AG04450 (cell line): Measurements from ENCODE around the gene SPAG7. TPM values are rescaled to one million over a fixed set of nuclear protein-coding genes. Genes with fewer than 3 reads are reported as not detected.

ENCODE experiments used
- CTCF ChIA-PET: fragments of 300-600, 350-600 bp; formaldehyde crosslinking; extraction: SDS; loops from one replicate; lab custom pipeline; 2022; ENCODE audit warnings: antibody characterized with exemption, inconsistent platforms; lab: Charles Lee
- POLR2A ChIA-PET: fragments of 350-600 bp; formaldehyde crosslinking; extraction: SDS; loops from one replicate; lab custom pipeline; 2021; ENCODE audit warnings: antibody characterized with exemption, inconsistent platforms; lab: Yijun Ruan, JAX
- DNase-seq: peaks from one replicate; pipeline ENCODE4 v3.0.0-alpha.2; 2011; ENCODE audit warnings: low read depth, low spot score
- H3K27ac ChIP-seq: one replicate; pipeline ENCODE4 v1.5.1; 2012; ENCODE audit warnings: low read depth, low read length, control low read depth
- H3K27me3 ChIP-seq: one replicate; pipeline ENCODE4 v1.6.0; 2012; ENCODE audit warnings: low read length; ENCODE audit not compliant: control insufficient read depth, insufficient read depth
- H3K4me3 ChIP-seq: 2 replicates; pipeline ENCODE4 v1.5.1; 2011; ENCODE audit warnings: mild to moderate bottlenecking, low read depth, low read length, control low read depth
- H3K9me3 ChIP-seq: 2 replicates; pipeline ENCODE4 v1.5.1; 2012; ENCODE audit warnings: low read length; ENCODE audit not compliant: control insufficient read depth, insufficient read depth
- polyA plus RNA-seq: library from polyadenylated mRNA; depleted of rRNA; stranded (reverse); fragments of >200 nt; gene quantifications from 2 replicates; pipeline ENCODE4 v1.2.3, GENCODE V29; 2011
- TF ChIP-seq, protein P1 (sequence below): IDR thresholded peaks from 2 replicates; pipeline ENCODE4 v1.5.1; 2011; ENCODE audit warnings: low read depth, low read length, control low read depth, inconsistent platforms

SPAG7 gene
- polyA plus RNA-seq, 1 experiment, result 71.1 TPM

DNA sequence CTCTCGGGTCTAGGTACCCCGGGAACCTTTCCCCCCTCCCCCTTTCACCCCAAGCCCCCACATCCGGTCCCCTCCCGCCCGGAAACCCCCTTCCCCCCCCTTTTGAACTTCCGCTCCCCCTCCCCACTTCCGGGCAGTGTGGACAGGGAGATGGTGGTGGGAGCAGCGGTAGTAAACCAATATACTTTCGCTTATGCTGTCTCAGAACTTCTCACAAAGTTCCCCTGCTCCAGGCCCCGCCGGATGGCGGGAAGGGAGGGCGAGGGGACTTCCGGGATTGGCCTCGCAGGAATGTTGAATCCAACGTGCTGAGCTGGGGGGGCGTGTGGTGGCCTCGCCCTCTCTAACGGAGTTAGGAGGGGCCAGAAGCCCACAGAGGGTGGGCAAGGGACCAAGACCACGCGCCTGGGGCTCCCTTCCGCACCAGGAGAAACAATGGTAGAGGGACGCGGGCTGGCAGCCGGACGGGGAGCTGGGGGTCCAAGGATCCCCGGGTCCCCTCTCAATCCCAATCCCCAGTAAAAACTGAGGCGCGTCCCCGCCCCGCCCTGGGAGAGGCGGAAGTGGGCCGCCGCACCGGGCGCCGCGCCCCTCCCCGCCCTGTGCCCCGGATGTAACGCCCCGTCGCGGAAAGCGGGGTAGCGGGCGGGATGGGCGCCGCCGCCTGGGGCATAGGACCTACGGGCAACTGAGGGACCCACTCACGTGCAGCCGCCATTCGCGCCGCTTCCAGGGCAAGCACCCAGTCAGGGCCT, 20.0 kb downstream of the SPAG7 start:
- ChIA-PET POLR2A (interaction anchor here (0.6 to 9.1 kb wide), 4 partner anchors 20 to 232 kb away, joined by 4 to 128 read pairs (median 8); partner anchors contain the start of genes INCA1, KIF1C and SPAG7), CTCF (no interaction called here)
- Histone ChIP-seq H3K9me3 (peaks cover 3% of the 10 kb centered on the region; the same call in 1 of the 2 replicates), H3K27ac (peak overlapping the region; percentile 93), H3K27me3 (no peaks in the 10 kb centered on the region), H3K4me3 (peak overlapping the region; percentile 99)
- no peak for DNase-seq
- TF ChIP-seq, protein P1, sequence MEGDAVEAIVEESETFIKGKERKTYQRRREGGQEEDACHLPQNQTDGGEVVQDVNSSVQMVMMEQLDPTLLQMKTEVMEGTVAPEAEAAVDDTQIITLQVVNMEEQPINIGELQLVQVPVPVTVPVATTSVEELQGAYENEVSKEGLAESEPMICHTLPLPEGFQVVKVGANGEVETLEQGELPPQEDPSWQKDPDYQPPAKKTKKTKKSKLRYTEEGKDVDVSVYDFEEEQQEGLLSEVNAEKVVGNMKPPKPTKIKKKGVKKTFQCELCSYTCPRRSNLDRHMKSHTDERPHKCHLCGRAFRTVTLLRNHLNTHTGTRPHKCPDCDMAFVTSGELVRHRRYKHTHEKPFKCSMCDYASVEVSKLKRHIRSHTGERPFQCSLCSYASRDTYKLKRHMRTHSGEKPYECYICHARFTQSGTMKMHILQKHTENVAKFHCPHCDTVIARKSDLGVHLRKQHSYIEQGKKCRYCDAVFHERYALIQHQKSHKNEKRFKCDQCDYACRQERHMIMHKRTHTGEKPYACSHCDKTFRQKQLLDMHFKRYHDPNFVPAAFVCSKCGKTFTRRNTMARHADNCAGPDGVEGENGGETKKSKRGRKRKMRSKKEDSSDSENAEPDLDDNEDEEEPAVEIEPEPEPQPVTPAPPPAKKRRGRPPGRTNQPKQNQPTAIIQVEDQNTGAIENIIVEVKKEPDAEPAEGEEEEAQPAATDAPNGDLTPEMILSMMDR, result no peak

DNA sequence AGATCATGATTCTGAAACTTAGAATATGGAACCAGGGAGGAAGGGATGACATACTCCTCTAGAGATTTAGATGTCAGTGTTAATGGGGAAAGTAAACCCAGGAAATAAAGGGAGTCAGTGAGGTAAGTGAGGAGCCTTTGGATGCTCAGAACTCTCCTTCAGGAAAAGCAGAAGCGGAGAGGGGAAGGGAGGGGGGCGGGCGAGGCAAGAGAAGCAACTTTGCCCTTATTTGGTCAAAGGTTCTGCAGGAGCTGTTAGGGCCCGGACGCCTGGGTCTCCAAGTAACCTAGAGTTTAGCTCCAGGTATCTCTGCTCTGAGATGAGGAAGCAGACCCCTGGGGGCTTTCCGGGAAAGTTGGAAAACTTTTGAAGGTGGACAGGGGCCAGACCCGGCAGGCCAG, 20.6 kb downstream of the SPAG7 start:
- H3K27ac ChIP-seq, result peak overlapping the region; percentile 93

DNA sequence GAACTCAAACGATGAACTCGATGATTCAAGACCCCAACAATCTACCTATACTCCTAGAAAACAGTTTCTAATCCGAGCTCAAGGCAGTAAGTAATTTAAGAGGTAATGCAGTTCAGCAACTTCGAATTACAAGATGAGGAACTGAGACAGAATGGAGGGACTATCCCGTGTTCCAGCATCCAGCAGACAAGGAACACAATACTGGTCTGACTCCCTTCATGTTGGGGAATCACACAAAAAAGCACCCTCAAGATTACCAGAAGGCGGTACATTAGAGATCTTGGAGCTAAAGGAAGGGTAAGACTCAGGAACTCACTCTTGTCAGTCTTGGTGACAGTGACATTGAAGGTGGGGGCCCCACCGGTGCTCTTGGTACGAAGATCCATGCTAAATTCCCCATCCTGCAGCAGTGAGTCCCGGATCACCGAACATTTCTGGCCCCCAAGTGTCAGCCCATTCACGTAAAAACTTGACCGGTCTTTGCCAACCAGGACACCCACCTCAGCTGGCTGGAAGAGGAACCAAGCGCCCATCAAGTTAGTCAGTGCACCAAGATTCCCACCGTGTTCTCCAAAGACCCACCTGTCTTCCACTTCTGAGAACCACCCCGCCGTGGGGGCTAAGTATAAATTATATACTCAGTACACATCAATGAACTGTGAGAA, 21.2 kb downstream of the SPAG7 start:
- Histone ChIP-seq H3K27me3 (no peaks in the 10 kb centered on the region), H3K4me3 (peak overlapping the region; percentile 99), H3K27ac (no peak overlapping the region), H3K9me3 (peaks cover 3% of the 10 kb centered on the region; the same call in 1 of the 2 replicates)
- POLR2A ChIA-PET, result interaction anchor here (9.1 kb wide), 1 partner anchor 21 kb away, joined by 128 read pairs; the partner anchor contains the start of gene SPAG7
- CTCF ChIA-PET, result interaction anchor here (0.6 kb wide), 2 partner anchors 42 to 115 kb away, joined by 3 to 5 read pairs; no protein-coding TSS in a partner anchor
- TF ChIP-seq, protein P1, result no peak
- DNase-seq, result no peak

More for the DNA sequence above, 20.6 kb downstream of the SPAG7 start:
- Histone ChIP-seq H3K4me3 (peak overlapping the region; percentile 99), H3K27me3 (no peaks in the 10 kb centered on the region), H3K9me3 (peaks cover 3% of the 10 kb centered on the region; the same call in 1 of the 2 replicates)
- TF ChIP-seq, protein P1, result no peak
- CTCF ChIA-PET, result interaction anchor here (0.6 kb wide), 1 partner anchor 115 kb away, joined by 5 read pairs; no protein-coding TSS in a partner anchor
- POLR2A ChIA-PET, result interaction anchor here (0.8 to 9.1 kb wide), 3 partner anchors 20 to 232 kb away, joined by 6 to 128 read pairs (median 11); partner anchors contain the start of genes INCA1, KIF1C and SPAG7
- no peak for DNase-seq

DNA sequence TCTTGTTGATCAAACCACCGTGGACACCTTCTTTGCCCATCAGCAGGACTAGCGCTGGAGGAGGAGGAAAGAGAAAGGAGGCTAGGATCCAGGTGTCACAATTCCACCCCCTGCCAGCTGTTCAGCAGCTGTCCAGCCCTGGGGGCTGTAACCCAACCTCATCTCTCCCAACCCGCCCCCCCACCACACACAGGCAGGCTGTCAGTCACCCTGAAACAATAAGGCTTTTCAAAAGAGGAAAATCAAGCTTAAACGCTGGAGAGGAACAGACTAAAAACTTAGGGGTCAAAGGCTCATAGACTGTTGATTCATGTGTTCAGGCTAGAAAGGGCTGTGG, 21.7 kb downstream of the SPAG7 start:
- DNase-seq, result no peak
- POLR2A ChIA-PET, result interaction anchor here (9.1 kb wide), 1 partner anchor 21 kb away, joined by 128 read pairs; the partner anchor contains the start of gene SPAG7
- TF ChIP-seq, protein P1, result no peak
- Histone ChIP-seq H3K27ac (peak overlapping the region; percentile 82), H3K9me3 (peaks cover 3% of the 10 kb centered on the region; the same call in 1 of the 2 replicates), H3K4me3 (peak overlapping the region; percentile 99), H3K27me3 (no peaks in the 10 kb centered on the region)
- CTCF ChIA-PET, result interaction anchor here (0.6 kb wide), 1 partner anchor 42 kb away, joined by 3 read pairs; no protein-coding TSS in a partner anchor
